Right renal pelvis (tissue), 4 donors: ENCODE data around the gene SGO2. TPM values are rescaled to one million over a fixed set of nuclear protein-coding genes. Genes with fewer than 3 reads are reported as not detected.

Experiments used
- DNase-seq, 4 donors: peaks; one replicate each; pipeline ENCODE4 v3.0.0-alpha.2; 2013; ENCODE audit warnings: low read depth in 4 of 4, low spot score in 3 of 4, missing footprints in 1 of 4
- polyA plus RNA-seq, 4 donors: library from polyadenylated mRNA; unstranded; fragments of 120-200 nt; gene quantifications; one replicate each; pipeline ENCODE4 v1.2.1, GENCODE V29; 2013; ENCODE audit not compliant: insufficient read length in 4 of 4

SGO2 gene, protein sequence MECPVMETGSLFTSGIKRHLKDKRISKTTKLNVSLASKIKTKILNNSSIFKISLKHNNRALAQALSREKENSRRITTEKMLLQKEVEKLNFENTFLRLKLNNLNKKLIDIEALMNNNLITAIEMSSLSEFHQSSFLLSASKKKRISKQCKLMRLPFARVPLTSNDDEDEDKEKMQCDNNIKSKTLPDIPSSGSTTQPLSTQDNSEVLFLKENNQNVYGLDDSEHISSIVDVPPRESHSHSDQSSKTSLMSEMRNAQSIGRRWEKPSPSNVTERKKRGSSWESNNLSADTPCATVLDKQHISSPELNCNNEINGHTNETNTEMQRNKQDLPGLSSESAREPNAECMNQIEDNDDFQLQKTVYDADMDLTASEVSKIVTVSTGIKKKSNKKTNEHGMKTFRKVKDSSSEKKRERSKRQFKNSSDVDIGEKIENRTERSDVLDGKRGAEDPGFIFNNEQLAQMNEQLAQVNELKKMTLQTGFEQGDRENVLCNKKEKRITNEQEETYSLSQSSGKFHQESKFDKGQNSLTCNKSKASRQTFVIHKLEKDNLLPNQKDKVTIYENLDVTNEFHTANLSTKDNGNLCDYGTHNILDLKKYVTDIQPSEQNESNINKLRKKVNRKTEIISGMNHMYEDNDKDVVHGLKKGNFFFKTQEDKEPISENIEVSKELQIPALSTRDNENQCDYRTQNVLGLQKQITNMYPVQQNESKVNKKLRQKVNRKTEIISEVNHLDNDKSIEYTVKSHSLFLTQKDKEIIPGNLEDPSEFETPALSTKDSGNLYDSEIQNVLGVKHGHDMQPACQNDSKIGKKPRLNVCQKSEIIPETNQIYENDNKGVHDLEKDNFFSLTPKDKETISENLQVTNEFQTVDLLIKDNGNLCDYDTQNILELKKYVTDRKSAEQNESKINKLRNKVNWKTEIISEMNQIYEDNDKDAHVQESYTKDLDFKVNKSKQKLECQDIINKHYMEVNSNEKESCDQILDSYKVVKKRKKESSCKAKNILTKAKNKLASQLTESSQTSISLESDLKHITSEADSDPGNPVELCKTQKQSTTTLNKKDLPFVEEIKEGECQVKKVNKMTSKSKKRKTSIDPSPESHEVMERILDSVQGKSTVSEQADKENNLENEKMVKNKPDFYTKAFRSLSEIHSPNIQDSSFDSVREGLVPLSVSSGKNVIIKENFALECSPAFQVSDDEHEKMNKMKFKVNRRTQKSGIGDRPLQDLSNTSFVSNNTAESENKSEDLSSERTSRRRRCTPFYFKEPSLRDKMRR
- 10 to 100 TPM; 12.7 to 15.4 (median 15.1) TPM for polyA plus RNA-seq

DNA sequence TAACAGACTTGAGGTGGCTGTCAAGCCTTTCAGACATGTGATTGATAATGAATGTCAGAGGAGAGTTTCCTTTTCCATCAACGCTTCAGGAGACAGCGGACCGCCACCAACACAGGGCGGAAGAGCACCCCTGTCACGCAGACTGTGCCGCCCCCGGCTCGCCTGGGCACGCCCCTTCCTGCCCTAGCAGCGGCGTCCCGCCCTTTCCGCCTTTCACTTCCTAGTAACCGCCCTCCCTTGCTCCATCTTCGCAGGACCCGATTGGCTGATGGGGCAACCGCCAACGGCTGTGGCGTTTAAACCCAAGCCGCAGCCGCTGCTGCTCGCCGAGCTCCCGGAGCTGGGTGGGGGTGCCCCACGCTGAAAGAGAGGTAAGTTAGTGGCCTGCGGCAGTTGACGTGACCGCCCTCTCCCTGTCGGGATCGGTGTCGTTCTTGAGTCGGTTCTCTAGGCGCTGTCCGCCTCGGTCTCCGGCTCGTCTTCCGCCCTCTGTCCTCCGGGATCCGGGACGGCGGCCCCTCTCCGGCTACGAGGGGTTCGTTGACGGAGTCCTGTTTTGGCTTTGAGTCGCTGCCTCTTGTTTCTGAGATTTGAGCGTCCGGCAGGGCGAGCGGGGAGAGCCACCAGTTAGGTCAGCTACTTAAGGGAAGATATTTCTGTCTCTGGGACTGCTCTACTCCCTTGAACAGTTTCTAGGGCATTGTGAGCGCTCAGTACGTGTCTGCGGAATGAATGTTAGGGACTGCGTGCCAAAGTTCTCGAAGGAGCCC is at the start of gene SGO2:
Gene SGO2, plus strand, starts transcription at position 326 of the 770 bp plus-strand sequence. CDS start 6,769 bp downstream, outside the sequence.
- DNase-seq = peak; percentile 84 to 87 (median 86)

DNA sequence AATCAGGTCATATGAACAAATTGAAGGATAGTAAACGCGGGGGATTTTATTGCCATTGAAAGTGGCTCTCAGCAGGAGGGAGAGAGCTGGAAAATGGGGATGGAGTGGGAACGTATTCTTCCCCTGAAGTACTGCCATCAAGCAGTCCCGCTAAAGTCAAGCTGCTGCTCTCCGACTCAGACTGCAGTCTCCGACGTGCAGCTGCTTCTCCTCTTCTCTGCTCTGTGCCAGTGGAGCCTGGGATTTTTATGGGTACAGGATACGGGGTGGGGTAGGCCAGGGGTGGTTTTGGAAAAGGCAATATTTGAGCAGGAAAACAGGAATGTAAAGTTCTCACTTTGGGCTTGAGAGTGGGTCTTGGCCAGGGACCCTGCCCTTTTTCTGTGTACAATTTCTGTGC is 49.2 kb upstream of the SGO2 start:
- no peak for DNase-seq

DNA sequence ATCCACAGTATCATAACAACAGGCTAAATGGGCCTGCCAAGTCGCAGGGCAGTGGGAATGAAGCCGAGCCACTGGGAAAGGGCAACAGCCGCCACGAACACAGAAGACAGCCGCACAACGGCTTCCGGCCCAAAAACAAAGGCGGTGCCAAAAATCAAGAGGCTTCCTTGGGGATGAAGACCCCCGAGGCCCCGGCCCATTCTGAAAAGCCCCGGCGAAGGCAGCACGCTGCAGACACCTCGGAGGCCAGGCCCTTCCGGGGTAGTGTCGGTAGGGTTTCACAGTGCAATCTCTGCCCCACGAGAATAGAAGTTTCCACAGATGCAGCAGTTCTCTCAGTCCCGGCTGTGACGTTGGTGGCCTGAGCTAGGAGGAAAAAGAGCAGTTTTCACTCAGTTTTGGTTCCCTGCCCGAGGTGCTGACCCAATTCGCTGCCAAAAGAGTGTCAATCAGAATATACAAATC is 48.3 kb upstream of the SGO2 start:
- no peak for DNase-seq

GRCh38 chr2:200479692-200480265 is 46.2 kb upstream of the SGO2 start:
- no peak for DNase-seq

DNA sequence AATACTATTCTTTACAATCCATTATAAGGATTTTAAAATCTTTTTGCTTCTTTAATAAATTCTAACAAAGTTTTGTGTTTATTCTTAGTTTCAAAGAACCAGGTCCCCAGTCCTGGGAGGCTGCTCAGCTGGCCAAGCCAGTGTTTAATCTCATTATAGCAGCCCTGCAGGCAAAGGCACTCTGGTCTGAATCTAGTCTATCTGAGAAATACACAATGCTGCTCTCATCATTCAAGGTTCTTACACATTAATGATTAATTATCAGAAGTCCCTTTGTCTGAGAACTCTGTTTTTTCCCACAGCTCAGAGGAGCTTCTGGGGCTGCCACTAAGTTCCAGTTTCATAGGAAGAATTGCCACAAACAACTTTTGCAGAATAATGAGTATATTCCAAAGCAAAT is 43.8 kb upstream of the SGO2 start:
- DNase-seq = no peak

DNA sequence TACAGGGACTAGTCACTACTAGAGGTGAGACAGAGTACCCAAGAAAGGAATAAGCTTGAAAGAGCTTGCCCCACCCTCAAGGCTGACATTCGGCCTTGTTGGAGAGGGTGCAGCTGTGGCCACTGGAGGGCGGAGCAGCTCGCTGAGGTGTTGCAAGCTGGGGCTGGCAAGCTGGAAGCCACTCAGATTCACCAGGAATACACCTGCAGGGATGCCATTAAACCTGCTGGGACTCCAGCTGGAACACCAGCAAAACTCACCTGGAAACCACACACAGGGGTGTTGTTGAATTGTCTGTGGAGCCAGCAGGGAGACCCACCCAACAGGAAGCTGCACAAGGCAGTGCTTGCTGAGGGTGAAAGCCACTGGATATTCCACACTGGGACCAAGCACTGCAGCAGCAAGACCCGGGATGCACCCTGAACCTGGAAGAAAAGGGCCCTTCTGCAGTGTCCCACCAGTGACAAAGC is 42.2 kb upstream of the SGO2 start:
- DNase-seq = no peak

GRCh38 chr2:200484934-200485333 is 41.1 kb upstream of the SGO2 start:
- no peak for DNase-seq

DNA sequence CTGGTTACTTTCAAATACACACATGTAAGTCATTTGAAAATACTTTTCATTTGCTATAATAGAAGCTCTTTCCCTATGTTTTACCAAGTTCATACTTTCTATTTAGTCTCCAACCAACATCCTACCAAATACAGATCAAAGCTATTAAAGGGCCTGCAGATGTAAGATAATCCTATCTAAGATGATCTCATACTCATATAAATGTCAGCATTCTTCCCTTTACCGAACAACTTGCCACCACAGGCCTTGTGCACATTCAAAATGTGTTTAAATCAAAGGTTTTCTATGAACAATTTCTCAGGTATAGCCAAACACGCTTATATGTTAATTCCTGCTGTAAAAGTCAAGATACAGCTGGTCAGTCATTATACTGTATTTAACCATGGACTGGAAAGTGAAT is 39.5 kb upstream of the SGO2 start:
- no peak for DNase-seq

DNA sequence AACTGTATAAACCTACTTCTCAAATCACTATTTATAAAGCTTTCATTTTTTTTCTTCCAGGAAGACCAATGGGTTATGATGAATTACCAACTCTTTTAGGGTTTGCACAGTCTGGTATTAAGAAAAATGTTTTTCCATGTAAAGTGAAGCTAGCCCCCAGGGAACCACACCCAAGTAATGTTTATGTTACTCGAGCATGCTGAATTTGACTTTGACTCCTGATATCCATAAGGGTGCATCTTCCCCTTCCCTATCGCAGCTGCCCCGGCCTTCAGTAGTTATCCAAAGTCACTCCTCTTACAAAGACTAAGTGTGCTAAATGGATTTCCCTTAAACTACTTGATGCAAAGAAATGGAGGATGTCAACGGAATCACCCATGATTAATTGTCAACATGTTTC is 37.8 kb upstream of the SGO2 start:
- no peak for DNase-seq

- DNase-seq = no peak
These were observed 36.0 kb upstream of the SGO2 start for GRCh38 chr2:200490001-200490400.

DNA sequence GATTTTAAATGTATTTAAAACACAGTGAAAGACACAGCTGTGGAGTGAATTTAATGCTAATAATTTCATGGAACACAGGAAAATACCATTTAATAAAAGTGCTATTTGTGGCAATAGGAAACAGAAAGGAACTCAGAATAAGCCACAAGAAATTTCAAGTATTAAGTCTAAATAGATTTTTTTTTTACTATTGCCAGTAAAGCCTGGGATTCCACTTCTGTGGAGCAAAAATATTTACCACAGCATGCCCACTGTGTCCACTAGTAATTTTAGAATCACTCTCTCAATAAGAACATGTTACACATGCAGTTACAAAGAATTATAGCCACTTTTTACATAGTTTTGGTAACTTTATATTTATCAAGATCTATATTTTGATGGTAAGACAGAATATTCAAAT is 33.4 kb upstream of the SGO2 start:
- no peak for DNase-seq

DNA sequence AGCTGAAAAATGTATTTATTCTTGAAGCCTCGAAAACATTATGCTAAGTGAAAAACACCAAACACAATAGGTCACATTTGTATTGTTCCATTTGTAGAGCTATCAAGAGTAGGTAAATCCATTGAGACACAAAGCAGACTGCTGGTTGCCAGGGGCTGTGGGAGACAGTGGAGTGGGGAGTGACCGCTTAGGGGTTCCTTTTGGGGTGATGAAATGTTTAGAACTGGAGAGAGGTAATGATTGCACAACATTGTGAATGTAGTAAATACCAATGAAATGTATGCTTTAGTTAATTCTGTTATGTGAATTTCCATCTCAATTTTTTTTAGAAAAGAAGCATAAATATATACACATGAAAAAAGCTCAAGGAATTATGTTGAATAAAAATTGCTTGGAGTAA is 32.0 kb upstream of the SGO2 start:
- DNase-seq = no peak

- DNase-seq = no peak
These were observed 29.3 kb upstream of the SGO2 start for GRCh38 chr2:200496696-200497095.

GRCh38 chr2:200498402-200499162 is 27.4 kb upstream of the SGO2 start:
- no peak for DNase-seq

DNA sequence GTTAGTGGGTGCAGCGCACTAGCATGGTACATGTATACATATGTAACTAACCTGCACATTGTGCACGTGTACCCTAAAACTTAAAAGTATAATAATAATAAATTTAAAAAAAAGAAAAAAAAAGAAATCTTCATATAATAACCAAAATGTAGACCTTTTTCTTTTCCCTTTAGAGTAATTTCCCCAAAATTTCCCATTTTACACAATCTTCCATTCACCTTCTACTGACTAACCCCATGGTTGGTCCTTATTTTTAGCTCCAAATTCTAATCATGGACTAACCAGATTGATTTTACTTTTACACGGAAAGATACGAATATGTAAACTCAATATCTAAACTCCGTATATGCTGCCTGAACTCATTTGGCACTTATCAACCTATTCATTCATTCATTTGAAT is 23.8 kb upstream of the SGO2 start:
- no peak for DNase-seq

DNA sequence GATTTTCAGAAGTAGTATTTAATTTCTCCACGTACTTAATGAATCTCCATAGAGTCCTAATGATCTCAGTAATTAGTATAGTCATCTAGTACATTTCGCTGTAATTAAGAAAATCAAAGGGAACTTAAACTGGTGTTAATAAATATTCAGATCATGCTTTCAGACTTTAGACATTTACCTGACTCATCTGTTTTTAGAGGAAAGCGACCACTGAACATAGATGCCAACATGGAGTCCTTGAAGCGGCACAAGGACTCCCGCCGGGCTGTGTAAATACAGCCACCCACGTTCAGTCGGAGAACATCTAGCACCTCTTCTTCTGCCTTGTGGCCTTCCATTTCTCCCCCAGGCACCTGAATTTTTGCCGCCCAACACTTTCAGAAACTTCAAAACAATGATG is 19.3 kb upstream of the SGO2 start:
- no peak for DNase-seq

GRCh38 chr2:200507179-200507578 is 18.8 kb upstream of the SGO2 start:
- no peak for DNase-seq

GRCh38 chr2:200509235-200509611 is 16.8 kb upstream of the SGO2 start:
- DNase-seq = no peak
